GM23338 (cell line): ENCODE data around the gene KIAA1671. TPM values are rescaled to one million over a fixed set of nuclear protein-coding genes. Genes with fewer than 3 reads are reported as not detected.

Experiments used
- ATAC-seq: fragments of 200-7000 bp; cut with Tn5 transposase; 3 replicates; pipeline ENCODE4 v1.9.1; 2020
- DNase-seq: peaks from one replicate; pipeline ENCODE4 v3.0.0-alpha.2; 2015; ENCODE audit warnings: low spot score
- H2AFZ ChIP-seq: fragments of 200-600 bp; sonication (generic); 2 replicates; pipeline ENCODE4 v1.8.0; 2016; ENCODE audit warnings: antibody characterized with exemption, mild to moderate bottlenecking, moderate library complexity
- H3F3A ChIP-seq: fragments of 200-600 bp; sonication (generic); replicated peaks from 2 replicates; pipeline ENCODE4 v1.8.0; 2017; ENCODE audit warnings: antibody characterized with exemption, mixed run types, low read depth
- H3K27ac ChIP-seq: fragments of 200-600 bp; sonication (generic); 2 replicates; pipeline ENCODE4 v1.6.1; 2016; ENCODE audit warnings: low read depth
- H3K27me3 ChIP-seq: fragments of 200-600 bp; sonication (generic); 2 replicates; pipeline ENCODE4 v1.8.0; 2016; ENCODE audit warnings: mild to moderate bottlenecking, mixed run types, moderate library complexity; ENCODE audit not compliant: insufficient read depth
- H3K36me3 ChIP-seq: fragments of 200-600 bp; sonication (generic); 2 replicates; pipeline ENCODE4 v1.8.0; 2016; ENCODE audit warnings: mild to moderate bottlenecking; ENCODE audit not compliant: insufficient read depth
- H3K4me1 ChIP-seq: fragments of 200-600 bp; sonication (generic); 2 replicates; pipeline ENCODE4 v1.8.0; 2016; ENCODE audit warnings: mild to moderate bottlenecking, moderate library complexity; ENCODE audit not compliant: insufficient read depth
- H3K4me2 ChIP-seq: fragments of 200-600 bp; sonication (generic); 2 replicates; pipeline ENCODE4 v1.7.1; 2017; ENCODE audit warnings: mixed run types
- H3K4me3 ChIP-seq: fragments of 200-600 bp; sonication (generic); 2 replicates; pipeline ENCODE4 v1.6.1; 2016; ENCODE audit warnings: mixed run types
- H3K79me2 ChIP-seq: fragments of 200-600 bp; sonication (generic); replicated peaks from 2 replicates; pipeline ENCODE4 v1.8.0; 2017; ENCODE audit warnings: mild to moderate bottlenecking; ENCODE audit not compliant: insufficient read depth
- H3K9me2 ChIP-seq: fragments of 200-600 bp; sonication (generic); 2 replicates; pipeline ENCODE4 v1.8.0; 2017; ENCODE audit not compliant: insufficient read depth
- H4K20me1 ChIP-seq: fragments of 200-600 bp; sonication (generic); replicated peaks from 2 replicates; pipeline ENCODE4 v1.8.0; 2017; ENCODE audit warnings: mild to moderate bottlenecking; ENCODE audit not compliant: insufficient read depth
- H3K27ac Mint-ChIP-seq: 2 replicates; pipeline ENCODE4 v1.8.0; 2020; ENCODE audit warnings: inconsistent platforms, mild to moderate bottlenecking, moderate library complexity, mixed read lengths
- H3K27me3 Mint-ChIP-seq: 3 replicates; pipeline ENCODE4 v1.8.0; 2022; ENCODE audit warnings: low read depth, mild to moderate bottlenecking, moderate library complexity, mixed read lengths, inconsistent platforms; ENCODE audit not compliant: insufficient read depth, poor library complexity
- H3K36me3 Mint-ChIP-seq: 3 replicates; pipeline ENCODE4 v1.8.0; 2021; ENCODE audit warnings: low read depth, mild to moderate bottlenecking, inconsistent platforms, moderate library complexity, mixed read lengths
- H3K4me1 Mint-ChIP-seq: 3 replicates; pipeline ENCODE4 v1.8.0; 2020; ENCODE audit warnings: mild to moderate bottlenecking, inconsistent platforms, mixed read lengths
- H3K4me3 Mint-ChIP-seq: 3 replicates; pipeline ENCODE4 v1.8.0; 2021; ENCODE audit warnings: moderate library complexity, mild to moderate bottlenecking, inconsistent platforms, mixed read lengths
- H3K9me3 Mint-ChIP-seq: 3 replicates; pipeline ENCODE4 v1.8.0; 2020; ENCODE audit warnings: moderate library complexity, mild to moderate bottlenecking, inconsistent platforms, mixed read lengths
- CREB1 ChIP-seq: fragments of 250-450 bp; sonication (Bioruptor Pico); IDR thresholded peaks from 2 replicates; pipeline ENCODE4 v1.5.0; 2020; ENCODE audit warnings: low read depth, mild to moderate bottlenecking, moderate library complexity
- CTCF ChIP-seq, 2 experiments: fragments of 200-600 bp in 1 of 2; sonication (generic) in 1 of 2; conservative IDR thresholded peaks; 2 replicates each; pipeline versions ENCODE4 v1.5.1 to v1.6.1; 2016 to 2017; ENCODE audit warnings: antibody characterized with exemption in 2 of 2, low read depth in 2 of 2, mild to moderate bottlenecking in 2 of 2, moderate library complexity in 1 of 2
- ETS1 ChIP-seq: IDR thresholded peaks from 2 replicates; pipeline ENCODE4 v1.6.1; 2016; ENCODE audit warnings: antibody characterized with exemption
- EZH2 ChIP-seq: fragments of 200-600 bp; sonication (generic); IDR thresholded peaks from one replicate; pipeline ENCODE4 v1.8.0; 2017; ENCODE audit warnings: antibody characterized with exemption, mild to moderate bottlenecking, low read depth; ENCODE audit not compliant: unreplicated experiment
- EZH2phosphoT487 ChIP-seq: fragments of 200-600 bp; sonication (generic); IDR thresholded peaks from one replicate; pipeline ENCODE4 v1.8.1; 2018; ENCODE audit warnings: antibody characterized with exemption; ENCODE audit not compliant: unreplicated experiment
- JUNB ChIP-seq: IDR thresholded peaks from one replicate; pipeline ENCODE4 v1.6.1; 2016; ENCODE audit warnings: antibody characterized with exemption; ENCODE audit not compliant: unreplicated experiment
- NANOG ChIP-seq: IDR thresholded peaks from 2 replicates; pipeline ENCODE4 v1.6.1; 2016; ENCODE audit warnings: antibody characterized with exemption, borderline replicate concordance
- POLR2AphosphoS5 ChIP-seq: IDR thresholded peaks from 2 replicates; pipeline ENCODE4 v1.6.1; 2016; ENCODE audit warnings: antibody characterized with exemption, low read depth
- REST ChIP-seq: IDR thresholded peaks from one replicate; pipeline ENCODE4 v1.6.1; 2018; ENCODE audit warnings: antibody characterized with exemption; ENCODE audit not compliant: unreplicated experiment
- STAT1 ChIP-seq: IDR thresholded peaks from one replicate; pipeline ENCODE4 v1.6.1; 2016; ENCODE audit warnings: antibody characterized with exemption; ENCODE audit not compliant: unreplicated experiment
- ZNF114 ChIP-seq: fragments of 250-450 bp; sonication (Bioruptor Pico); IDR thresholded peaks from 2 replicates; pipeline ENCODE4 v1.5.0; 2020; ENCODE audit warnings: mild to moderate bottlenecking, moderate library complexity
- ZNF331 ChIP-seq: fragments of 250-450 bp; sonication (Bioruptor Pico); IDR thresholded peaks from 2 replicates; pipeline ENCODE4 v1.5.0; 2020; ENCODE audit warnings: low read depth, mild to moderate bottlenecking, moderate library complexity
- ZNF462 ChIP-seq: fragments of 250-450 bp; sonication (Bioruptor Pico); IDR thresholded peaks from 2 replicates; pipeline ENCODE4 v1.5.0; 2020; ENCODE audit warnings: mild to moderate bottlenecking, moderate library complexity
- polyA plus RNA-seq: library from polyadenylated mRNA; unstranded; fragments of >200 nt; fragmentation: Nextera tagmentation; extraction: Ambion mirVana; gene quantifications from 2 replicates; pipeline ENCODE4 v1.2.1, GENCODE V29; 2016
- total RNA-seq: library from RNA; depleted of rRNA; stranded (reverse); fragments of >200 nt; shearing (Covaris generic); gene quantifications from 2 replicates; pipeline ENCODE4 v1.2.3, GENCODE V29; 2014

KIAA1671 gene
- total and polyA plus RNA-seq, 2 experiments from 2014 or later = 6.1 to 27.2 TPM

- Histone ChIP-seq H3K27ac (no peak overlapping the region), H3K36me3 (no peaks in the 10 kb centered on the region), H4K20me1 (no peaks in the 10 kb centered on the region), H2AFZ (no peak overlapping the region), H3K4me2 (no peak overlapping the region), H3K27me3 (no peaks in the 10 kb centered on the region), H3K4me1 (peaks cover 5% of the 10 kb centered on the region; the same call in 1 of the 2 replicates), H3K9me2 (no peaks in the 10 kb centered on the region), H3K79me2 (no peaks in the 10 kb centered on the region), H3F3A (no peaks in the 10 kb centered on the region), H3K4me3 (no peak overlapping the region)
- H3K27ac Mint-ChIP-seq = no peak overlapping the region
- H3K4me3 Mint-ChIP-seq = no peak overlapping the region
- H3K27me3 Mint-ChIP-seq = peaks cover 3% of the 10 kb centered on the region
- no peaks in the 10 kb centered on the region for H3K9me3 Mint-ChIP-seq
- TF ChIP-seq POLR2AphosphoS5 (no peak), ZNF114 (CRISPR knock-in tag) (no peak), JUNB (no peak), EZH2phosphoT487 (no peak), REST (no peak), CTCF (conservative IDR thresholded peaks at IDR 0.05; ENCODE audit: low read depth in 2 of 2) (no peak), STAT1 (no peak), EZH2 (no peak), ZNF331 (CRISPR knock-in tag) (no peak), ZNF462 (CRISPR knock-in tag) (no peak), ETS1 (no peak), CREB1 (CRISPR knock-in tag) (no peak), NANOG (no peak)
- peaks cover 22% of the 10 kb centered on the region for H3K4me1 Mint-ChIP-seq
- no peak for DNase-seq
- ATAC-seq = no peak
- no peaks in the 10 kb centered on the region; the same call in 2 of the 3 replicates for H3K36me3 Mint-ChIP-seq
Measured at GRCh38 chr22:25096638-25097405, 144.3 kb downstream of the KIAA1671 start.
